Body of pancreas (tissue), 4 donors: ENCODE data around the gene EEFSEC.

Experiments
- CTCF ChIP-seq, 7 experiments: fragments of 450-650 bp in 4 of 7; fragments of 200-600 bp in 3 of 7; sonication (generic) in 3 of 7; IDR thresholded peaks; one replicate each; pipeline ENCODE4 v1.5.1; 2016 to 2019; ENCODE audit warnings: antibody characterized with exemption in 7 of 7
- POLR2A ChIP-seq, 3 donors: fragments of 450-650 bp; IDR thresholded peaks; one replicate each; pipeline ENCODE4 v1.6.1; 2016; ENCODE audit warnings: antibody characterized with exemption in 3 of 3, mild to moderate bottlenecking in 2 of 3

- TF ChIP-seq CTCF (IDR thresholded peaks at IDR 0.05) (no peak), POLR2A (IDR thresholded peaks at IDR 0.05) (no peak)
These were observed 160.7 kb downstream of the EEFSEC start for GRCh38 chr3:128313935-128314334.
